ENCODE results near the gene TENM4.

TENM4 gene

GRCh38 chr11:79101656-79102055, 339.2 kb downstream of the TENM4 start:
- DNase-seq: peak; percentile 33

- peak; percentile 48 for DNase-seq
These were observed 340.5 kb downstream of the TENM4 start for GRCh38 chr11:79100093-79100910.

DNA sequence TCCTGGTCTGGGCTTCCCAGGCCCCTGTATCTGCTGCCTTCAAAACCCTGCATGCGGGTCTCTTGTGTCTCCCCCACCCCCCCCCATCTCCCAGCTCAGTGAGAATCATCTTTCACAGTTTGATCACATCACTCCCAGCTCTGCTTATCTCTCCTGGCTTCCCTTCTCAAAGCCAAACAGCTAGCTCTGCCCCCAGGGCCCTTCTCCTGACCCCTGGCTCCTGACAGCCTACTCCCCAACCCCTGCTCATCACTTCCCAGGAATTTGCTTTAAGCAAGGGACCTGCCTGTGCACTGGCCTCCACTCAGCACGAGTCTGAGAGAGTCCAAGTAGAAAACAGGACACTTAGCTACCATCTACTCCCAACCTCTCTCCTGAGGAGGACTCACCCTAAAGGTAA, 342.7 kb downstream of the TENM4 start:
- no peak for DNase-seq

- no peak for DNase-seq
These were observed 343.5 kb downstream of the TENM4 start for GRCh38 chr11:79097246-79097875.

DNA sequence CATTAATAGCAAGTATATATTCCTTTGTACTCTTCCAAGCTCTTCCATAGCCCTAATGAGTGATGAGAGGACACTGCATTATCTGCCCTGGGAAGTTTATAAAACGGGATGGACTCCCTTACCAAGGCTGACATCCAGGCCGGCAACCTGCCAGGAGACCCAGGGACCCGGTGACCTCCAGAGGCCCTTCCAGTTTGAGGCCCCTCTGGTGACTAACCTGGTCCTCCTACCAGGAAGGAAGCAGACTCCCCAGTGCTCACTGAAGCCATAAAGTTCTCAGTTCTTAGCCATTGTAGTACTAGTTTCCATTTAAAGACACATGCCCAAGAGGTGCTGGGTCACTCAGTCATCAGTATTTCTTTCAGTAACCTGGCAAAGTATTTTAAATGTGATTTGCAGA, 345.4 kb downstream of the TENM4 start:
- no peak for DNase-seq

- no peak for DNase-seq
These were observed 346.2 kb downstream of the TENM4 start for GRCh38 chr11:79094616-79095015.

GRCh38 chr11:79092791-79093353, 348.0 kb downstream of the TENM4 start:
- no peak for DNase-seq

DNA sequence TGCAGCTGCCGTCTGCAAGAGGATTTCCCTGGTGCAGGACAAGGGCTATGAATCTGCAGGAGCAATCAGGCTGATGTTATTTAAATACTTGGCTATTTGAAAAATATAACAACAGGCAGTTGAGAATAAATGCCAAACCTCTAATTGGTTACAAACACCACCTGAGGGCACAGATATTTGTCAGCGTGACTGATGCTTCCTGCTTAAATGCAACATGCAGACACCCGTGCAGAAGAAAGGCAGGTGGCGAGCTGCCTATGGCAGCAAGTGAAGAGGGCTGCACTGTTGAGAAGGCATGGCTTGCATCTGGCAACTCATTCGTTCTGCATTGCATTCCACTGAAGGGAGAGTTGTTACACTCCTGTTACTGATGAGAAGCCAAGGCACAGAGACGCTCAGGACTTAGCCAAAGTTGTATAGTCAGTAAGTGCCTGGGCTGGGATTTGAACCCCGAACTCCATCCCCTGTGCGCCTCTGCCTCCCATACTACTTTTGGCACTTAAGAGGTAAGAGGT, 350.6 kb downstream of the TENM4 start:
- no peak for DNase-seq

DNA sequence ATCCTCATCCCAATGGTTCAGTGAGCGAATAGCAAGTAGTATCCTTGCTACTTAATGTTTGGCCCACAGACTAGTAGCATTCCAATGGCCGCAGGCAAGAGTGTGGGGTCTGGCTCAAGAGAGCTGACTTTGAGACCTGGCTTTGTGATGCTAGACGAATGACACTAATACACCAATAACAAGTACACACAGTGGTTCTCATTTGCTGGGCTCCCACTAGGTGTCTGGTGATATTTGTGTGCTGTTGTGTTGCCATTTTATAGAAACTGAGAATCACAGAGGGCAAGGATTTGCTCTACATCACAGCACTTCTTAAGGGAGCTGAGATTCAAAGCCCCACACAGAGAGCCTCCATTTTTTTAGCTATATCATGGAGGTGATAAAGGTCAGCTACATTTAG, 351.2 kb downstream of the TENM4 start:
- no peak for DNase-seq

GRCh38 chr11:79088967-79089366, 351.9 kb downstream of the TENM4 start:
- no peak for DNase-seq

DNA sequence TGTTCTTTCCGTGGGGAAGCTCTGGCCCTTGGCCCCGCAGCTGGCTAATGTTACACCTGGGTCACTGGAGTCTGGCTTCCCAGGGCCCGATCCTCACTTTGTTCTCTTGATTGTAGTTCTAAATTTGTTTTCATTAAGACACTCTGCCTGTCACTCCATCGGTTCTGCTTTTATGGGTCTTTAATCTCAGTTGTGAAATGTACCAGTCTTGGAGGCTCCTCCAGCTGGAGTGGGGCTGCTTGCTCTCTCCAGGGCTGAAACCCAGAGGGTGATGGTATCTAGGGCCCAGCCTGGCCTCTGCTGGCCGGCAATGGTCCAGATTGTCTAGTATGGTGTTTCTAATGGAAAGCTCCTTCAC, 352.9 kb downstream of the TENM4 start:
- no peak for DNase-seq

- DNase-seq: no peak
These were observed 353.4 kb downstream of the TENM4 start for GRCh38 chr11:79087238-79087960.

- no peak for DNase-seq
These were observed 354.8 kb downstream of the TENM4 start for GRCh38 chr11:79086056-79086455.

- DNase-seq: no peak
These were observed 356.4 kb downstream of the TENM4 start for GRCh38 chr11:79084382-79084781.

DNA sequence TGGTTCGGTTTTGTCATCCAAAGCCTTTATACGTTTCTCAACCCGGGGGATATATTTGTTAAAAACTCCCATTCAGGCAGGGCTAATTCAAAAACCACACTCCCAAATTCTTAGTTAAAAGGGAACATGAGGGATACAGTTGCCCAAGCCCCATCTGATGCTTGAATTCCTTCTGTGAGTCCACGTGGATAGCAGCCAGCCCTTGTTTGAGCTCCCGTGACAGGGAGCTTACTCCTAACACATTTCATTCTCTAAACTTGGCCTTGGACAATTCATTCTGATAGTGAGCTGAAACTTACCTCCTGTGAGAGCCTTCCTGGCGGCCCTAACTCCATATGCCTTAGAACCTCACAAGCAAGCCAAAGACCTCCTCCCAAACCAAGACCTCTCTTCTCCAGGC, 357.5 kb downstream of the TENM4 start:
- DNase-seq: no peak

- DNase-seq: no peak
These were observed 357.9 kb downstream of the TENM4 start for GRCh38 chr11:79082907-79083306.

GRCh38 chr11:79082280-79082679, 358.6 kb downstream of the TENM4 start:
- DNase-seq: no peak

DNA sequence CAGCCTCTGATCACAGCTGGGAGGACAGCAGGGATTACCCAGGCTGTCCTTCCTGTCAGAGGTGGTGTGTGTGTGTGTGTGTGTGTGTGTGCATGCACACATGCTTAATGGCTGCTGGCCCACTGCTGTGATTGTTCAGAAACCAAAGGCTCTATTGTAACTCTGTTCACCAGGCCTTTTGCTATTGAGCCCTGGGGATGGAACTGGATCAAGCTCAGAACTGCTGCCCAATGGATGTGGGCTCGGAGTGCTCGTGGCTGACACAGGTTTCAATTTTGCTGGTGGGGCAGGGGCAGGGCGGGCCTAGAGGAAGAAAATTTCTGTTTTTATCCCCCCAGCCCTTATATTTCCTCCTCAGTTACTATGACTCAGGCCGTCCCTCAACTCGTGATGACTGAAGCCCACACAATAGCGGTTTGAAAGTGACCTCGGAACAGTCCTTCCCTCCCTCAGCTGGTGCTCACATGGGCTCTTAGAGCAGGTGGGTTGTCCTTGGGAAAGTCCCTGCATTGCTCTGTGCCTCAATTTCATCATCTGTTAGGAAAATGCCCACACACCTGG, 359.3 kb downstream of the TENM4 start:
- no peak for DNase-seq

- no peak for DNase-seq
These were observed 360.3 kb downstream of the TENM4 start for GRCh38 chr11:79080551-79080950.

DNA sequence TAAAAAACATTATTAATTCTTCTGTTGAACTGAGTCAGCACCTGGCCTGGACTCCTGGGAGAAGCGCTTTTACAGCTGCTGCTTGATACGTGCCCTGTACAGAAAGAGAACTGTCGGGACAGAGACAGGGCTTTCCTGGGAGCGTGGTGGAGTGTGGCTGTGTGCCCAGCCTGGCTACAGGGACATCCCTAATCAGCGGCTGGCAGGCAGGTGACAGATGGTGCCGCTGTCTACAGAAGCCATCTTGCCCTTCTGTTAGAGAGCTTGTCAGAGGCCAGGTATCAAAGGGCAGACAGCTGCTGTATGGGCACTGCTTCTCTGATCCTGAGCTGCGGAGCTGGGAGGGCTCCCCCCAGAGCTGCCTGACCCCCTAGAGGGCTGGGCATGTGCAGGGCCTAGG, 361.8 kb downstream of the TENM4 start:
- DNase-seq: peak; percentile 82

DNA sequence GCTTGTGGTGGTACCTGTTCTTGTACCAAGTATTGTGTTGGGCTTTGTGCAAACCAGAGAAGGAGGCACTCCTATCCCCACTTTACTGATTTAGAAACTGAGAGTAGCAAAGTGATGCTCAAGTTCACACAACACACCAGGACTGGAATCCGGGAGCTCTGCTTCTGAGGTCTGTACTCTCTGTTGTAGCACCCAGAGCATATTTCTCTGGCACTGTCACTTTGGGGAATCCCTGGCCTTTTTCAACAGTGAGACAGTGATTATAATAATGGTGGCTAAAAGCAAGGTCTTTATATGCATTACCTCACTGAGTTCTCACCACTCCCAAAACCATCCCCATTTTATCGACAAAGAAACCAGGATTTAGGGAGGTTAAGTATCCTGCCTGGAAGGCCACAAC, 362.4 kb downstream of the TENM4 start:
- no peak for DNase-seq

GRCh38 chr11:79077702-79078330, 363.0 kb downstream of the TENM4 start:
- no peak for DNase-seq
